SK-N-SH treated with all-trans-retinoic acid at 6 μM for 48 hours (cell line): Measurements from ENCODE around the gene ZNFX1.

Experiments used
- ARNTL ChIP-seq: fragments of 450-650 bp; formaldehyde crosslinking; IDR thresholded peaks from 2 replicates; pipeline ENCODE4 v1.5.0; 2020; ENCODE audit warnings: low read depth, mild to moderate bottlenecking, moderate library complexity, borderline replicate concordance
- BACH2 ChIP-seq: fragments of 250-450 bp; sonication (Bioruptor Pico); IDR thresholded peaks from 2 replicates; pipeline ENCODE4 v1.9.0; 2021; ENCODE audit warnings: mild to moderate bottlenecking, borderline replicate concordance
- CREB5 ChIP-seq: fragments of 250-450 bp; sonication (Bioruptor Pico); IDR thresholded peaks from 2 replicates; pipeline ENCODE4 v1.5.1; 2020; ENCODE audit warnings: low read depth, mild to moderate bottlenecking, moderate library complexity
- GLIS3 ChIP-seq: fragments of 250-450 bp; sonication (Bioruptor Pico); IDR thresholded peaks from 2 replicates; pipeline ENCODE4 v1.5.0; 2020; ENCODE audit warnings: mild to moderate bottlenecking, moderate library complexity
- RARB ChIP-seq: fragments of 250-450 bp; sonication (Bioruptor Pico); IDR thresholded peaks from 2 replicates; pipeline ENCODE4 v1.8.0; 2021; ENCODE audit warnings: mild to moderate bottlenecking, moderate library complexity
- TSHZ2 ChIP-seq: fragments of 250-450 bp; sonication (Bioruptor Pico); IDR thresholded peaks from 2 replicates; pipeline ENCODE4 v1.5.0; 2020; ENCODE audit warnings: mild to moderate bottlenecking, moderate library complexity
- ZC3H10 ChIP-seq: fragments of 250-450 bp; sonication (Bioruptor Pico); IDR thresholded peaks from 2 replicates; pipeline ENCODE4 v1.5.1; 2021; ENCODE audit warnings: mild to moderate bottlenecking, moderate library complexity
- TF ChIP-seq, protein P1 (sequence below): fragments of 250-450 bp; sonication (Bioruptor Pico); IDR thresholded peaks from 2 replicates; pipeline ENCODE4 v1.8.0; 2020; ENCODE audit warnings: mild to moderate bottlenecking, moderate library complexity, borderline replicate concordance

DNA sequence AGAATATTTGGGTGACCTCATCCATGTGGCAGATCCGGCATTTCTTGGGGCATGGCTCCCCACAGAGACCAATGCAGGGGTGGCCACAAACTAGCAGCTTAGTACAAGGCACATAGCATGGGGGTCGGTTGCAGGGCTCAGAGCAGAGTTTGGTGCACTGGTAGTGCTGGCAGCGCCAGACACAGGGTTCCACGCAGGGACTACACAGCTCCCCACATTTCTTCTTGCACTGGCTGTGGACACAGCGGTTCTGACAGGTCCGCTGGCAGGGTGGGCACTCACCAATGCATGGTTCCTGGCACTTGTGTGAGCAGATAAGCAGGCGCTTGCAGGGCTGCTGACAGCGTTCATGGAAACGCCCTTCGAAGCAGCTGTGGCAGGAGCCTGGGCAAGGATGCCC, 29.6 kb downstream of the ZNFX1 start:
- TF ChIP-seq ZC3H10 (CRISPR knock-in tag) (no peak), RARB (no peak), ARNTL (no peak), GLIS3 (CRISPR knock-in tag) (no peak), TSHZ2 (CRISPR knock-in tag) (no peak), CREB5 (CRISPR knock-in tag) (no peak), BACH2 (CRISPR knock-in tag) (no peak)
- TF ChIP-seq, protein P1, sequence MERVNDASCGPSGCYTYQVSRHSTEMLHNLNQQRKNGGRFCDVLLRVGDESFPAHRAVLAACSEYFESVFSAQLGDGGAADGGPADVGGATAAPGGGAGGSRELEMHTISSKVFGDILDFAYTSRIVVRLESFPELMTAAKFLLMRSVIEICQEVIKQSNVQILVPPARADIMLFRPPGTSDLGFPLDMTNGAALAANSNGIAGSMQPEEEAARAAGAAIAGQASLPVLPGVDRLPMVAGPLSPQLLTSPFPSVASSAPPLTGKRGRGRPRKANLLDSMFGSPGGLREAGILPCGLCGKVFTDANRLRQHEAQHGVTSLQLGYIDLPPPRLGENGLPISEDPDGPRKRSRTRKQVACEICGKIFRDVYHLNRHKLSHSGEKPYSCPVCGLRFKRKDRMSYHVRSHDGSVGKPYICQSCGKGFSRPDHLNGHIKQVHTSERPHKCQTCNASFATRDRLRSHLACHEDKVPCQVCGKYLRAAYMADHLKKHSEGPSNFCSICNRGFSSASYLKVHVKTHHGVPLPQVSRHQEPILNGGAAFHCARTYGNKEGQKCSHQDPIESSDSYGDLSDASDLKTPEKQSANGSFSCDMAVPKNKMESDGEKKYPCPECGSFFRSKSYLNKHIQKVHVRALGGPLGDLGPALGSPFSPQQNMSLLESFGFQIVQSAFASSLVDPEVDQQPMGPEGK: no peak
